Measurements from ENCODE around the gene NMNAT3.

Gene NMNAT3

GRCh38 chr3:139657434-139657833 lies 20.3 kb downstream of the NMNAT3 start:
- Histone ChIP-seq H3K27ac (ENCODE audit: low read length) (no peak overlapping the region), H2AFZ (ENCODE audit: low read depth, low read length) (no peak overlapping the region), H3K4me3 (ENCODE audit: low read length) (no peak overlapping the region), H3K4me2 (ENCODE audit: low read length) (no peak overlapping the region), H3K79me2 (ENCODE audit: low read length) (no peaks in the 10 kb centered on the region), H3K27me3 (ENCODE audit: low read depth, low read length) (peaks cover 11% of the 10 kb centered on the region; the same call in 1 of the 2 replicates), H3K36me3 (replicated peaks; ENCODE audit: low read depth, low read length) (no peaks in the 10 kb centered on the region), H3K9ac (ENCODE audit: low read length) (no peak overlapping the region), H3K4me1 (ENCODE audit: low read length) (no peaks in the 10 kb centered on the region), H3K9me3 (ENCODE audit: insufficient read depth, low read length) (no peaks in the 10 kb centered on the region), H4K20me1 (ENCODE audit: insufficient read depth, low read length) (no peaks in the 10 kb centered on the region)
- TF ChIP-seq CTCF (IDR thresholded peaks at IDR 0.05; ENCODE audit: low read depth, low read length), result no peak
- TF ChIP-seq EZH2phosphoT487 (IDR thresholded peaks at IDR 0.05; ENCODE audit: low read depth), result no peak

- Histone ChIP-seq H3K4me2 (ENCODE audit: low read length) (no peak overlapping the region), H3K4me1 (ENCODE audit: low read length) (no peaks in the 10 kb centered on the region), H3K9me3 (ENCODE audit: insufficient read depth, low read length) (no peaks in the 10 kb centered on the region), H3K27me3 (ENCODE audit: low read depth, low read length) (peaks cover 11% of the 10 kb centered on the region; the same call in 1 of the 2 replicates), H3K9ac (ENCODE audit: low read length) (no peak overlapping the region), H2AFZ (ENCODE audit: low read depth, low read length) (no peak overlapping the region), H3K27ac (ENCODE audit: low read length) (no peak overlapping the region), H4K20me1 (ENCODE audit: insufficient read depth, low read length) (no peaks in the 10 kb centered on the region), H3K4me3 (ENCODE audit: low read length) (no peak overlapping the region), H3K36me3 (replicated peaks; ENCODE audit: low read depth, low read length) (no peaks in the 10 kb centered on the region), H3K79me2 (ENCODE audit: low read length) (no peaks in the 10 kb centered on the region)
- TF ChIP-seq EZH2phosphoT487 (IDR thresholded peaks at IDR 0.05; ENCODE audit: low read depth) (no peak), CTCF (IDR thresholded peaks at IDR 0.05; ENCODE audit: low read depth, low read length) (no peak)
Measured at GRCh38 chr3:139655909-139656595, 21.7 kb downstream of the NMNAT3 start.

GRCh38 chr3:139654637-139655365 lies 23.0 kb downstream of the NMNAT3 start:
- H3K4me3 ChIP-seq (ENCODE audit: low read length), result no peak overlapping the region
- no peak overlapping the region for H3K4me2 ChIP-seq (ENCODE audit: low read length)
- H3K9ac ChIP-seq (ENCODE audit: low read length), result no peak overlapping the region
- H4K20me1 ChIP-seq (ENCODE audit: insufficient read depth, low read length), result no peaks in the 10 kb centered on the region
- no peaks in the 10 kb centered on the region for H3K9me3 ChIP-seq (ENCODE audit: insufficient read depth, low read length)
- H3K4me1 ChIP-seq (ENCODE audit: low read length), result no peaks in the 10 kb centered on the region
- peaks cover 11% of the 10 kb centered on the region; the same call in 1 of the 2 replicates for H3K27me3 ChIP-seq (ENCODE audit: low read depth, low read length)
- no peak overlapping the region for H2AFZ ChIP-seq (ENCODE audit: low read depth, low read length)
- no peaks in the 10 kb centered on the region for H3K79me2 ChIP-seq (ENCODE audit: low read length)
- no peak overlapping the region for H3K27ac ChIP-seq (ENCODE audit: low read length)
- no peaks in the 10 kb centered on the region for H3K36me3 ChIP-seq (replicated peaks; ENCODE audit: low read depth, low read length)
- TF ChIP-seq CTCF (IDR thresholded peaks at IDR 0.05; ENCODE audit: low read depth, low read length) (no peak), EZH2phosphoT487 (IDR thresholded peaks at IDR 0.05; ENCODE audit: low read depth) (no peak)

GRCh38 chr3:139653582-139653981 lies 24.2 kb downstream of the NMNAT3 start:
- Histone ChIP-seq H3K36me3 (replicated peaks; ENCODE audit: low read depth, low read length) (no peaks in the 10 kb centered on the region), H3K9me3 (ENCODE audit: insufficient read depth, low read length) (no peaks in the 10 kb centered on the region), H2AFZ (ENCODE audit: low read depth, low read length) (no peak overlapping the region), H3K9ac (ENCODE audit: low read length) (no peak overlapping the region), H3K27me3 (ENCODE audit: low read depth, low read length) (peaks cover 7% of the 10 kb centered on the region; the same call in 1 of the 2 replicates), H4K20me1 (ENCODE audit: insufficient read depth, low read length) (no peaks in the 10 kb centered on the region), H3K79me2 (ENCODE audit: low read length) (no peaks in the 10 kb centered on the region), H3K27ac (ENCODE audit: low read length) (no peak overlapping the region), H3K4me2 (ENCODE audit: low read length) (no peak overlapping the region), H3K4me3 (ENCODE audit: low read length) (no peak overlapping the region), H3K4me1 (ENCODE audit: low read length) (no peaks in the 10 kb centered on the region)
- TF ChIP-seq EZH2phosphoT487 (IDR thresholded peaks at IDR 0.05; ENCODE audit: low read depth) (no peak), CTCF (IDR thresholded peaks at IDR 0.05; ENCODE audit: low read depth, low read length) (no peak)

All from OCI-LY3 (cell line).